Mammary epithelial cell (primary cell): ENCODE results near the gene ARFGAP1.

Source experiments
- EZH2 ChIP-seq: IDR thresholded peaks from 2 replicates; pipeline ENCODE4 v1.6.1; 2012; ENCODE audit warnings: low read length, inconsistent platforms, borderline replicate concordance
- TF ChIP-seq, protein P1 (sequence below), 2 donors: IDR thresholded peaks in 1 of 2; conservative IDR thresholded peaks in 1 of 2; 2 replicates each; pipeline ENCODE4 v1.5.1; 2011 to 2012; ENCODE audit warnings: inconsistent platforms in 2 of 2, low read length in 2 of 2, mild to moderate bottlenecking in 2 of 2, control low read depth in 1 of 2, low read depth in 1 of 2; ENCODE audit not compliant: insufficient read depth in 1 of 2; ENCODE audit errors: extremely low read depth in 1 of 2

DNA sequence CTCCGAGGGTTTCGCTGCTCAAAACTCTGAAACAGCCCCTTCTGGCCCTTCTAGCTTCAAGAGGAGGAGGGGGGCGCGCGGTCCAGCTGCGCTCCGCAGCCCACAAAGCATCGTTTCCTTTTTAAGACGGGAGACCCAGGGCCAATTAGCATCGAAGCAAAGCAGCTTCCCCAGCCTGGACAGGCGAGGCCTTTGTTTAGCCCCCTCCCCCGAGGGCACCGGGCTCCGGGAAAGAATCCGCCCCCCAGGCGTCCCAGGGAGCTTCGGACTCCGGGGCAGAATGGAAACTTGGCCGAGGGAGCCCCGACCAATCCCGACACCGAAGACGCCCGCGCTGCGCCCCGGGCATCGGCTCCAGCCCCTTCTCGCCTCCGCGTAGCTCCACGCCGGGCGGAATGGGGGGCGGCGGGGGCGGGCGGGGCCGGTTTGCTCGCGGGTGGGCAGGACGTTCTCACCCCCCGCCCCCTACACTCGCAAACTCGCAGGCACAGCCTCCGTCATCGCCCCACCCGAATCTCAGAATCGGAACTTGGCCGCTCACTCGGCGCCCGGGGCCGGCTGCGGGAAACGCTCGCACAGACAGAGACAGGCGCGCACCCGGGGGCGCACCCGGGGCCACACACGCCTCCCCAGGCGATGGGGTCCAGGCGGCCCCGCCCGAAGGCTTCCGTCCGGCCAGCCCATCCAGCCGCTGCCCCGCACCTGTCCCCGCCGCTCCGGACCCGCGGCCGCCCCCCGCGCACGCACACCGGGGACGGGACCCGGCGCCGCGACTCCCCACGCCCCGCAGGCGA is 19.0 kb upstream of the ARFGAP1 start:
- peak; percentile 84 for TF ChIP-seq EZH2
- TF ChIP-seq, protein P1, sequence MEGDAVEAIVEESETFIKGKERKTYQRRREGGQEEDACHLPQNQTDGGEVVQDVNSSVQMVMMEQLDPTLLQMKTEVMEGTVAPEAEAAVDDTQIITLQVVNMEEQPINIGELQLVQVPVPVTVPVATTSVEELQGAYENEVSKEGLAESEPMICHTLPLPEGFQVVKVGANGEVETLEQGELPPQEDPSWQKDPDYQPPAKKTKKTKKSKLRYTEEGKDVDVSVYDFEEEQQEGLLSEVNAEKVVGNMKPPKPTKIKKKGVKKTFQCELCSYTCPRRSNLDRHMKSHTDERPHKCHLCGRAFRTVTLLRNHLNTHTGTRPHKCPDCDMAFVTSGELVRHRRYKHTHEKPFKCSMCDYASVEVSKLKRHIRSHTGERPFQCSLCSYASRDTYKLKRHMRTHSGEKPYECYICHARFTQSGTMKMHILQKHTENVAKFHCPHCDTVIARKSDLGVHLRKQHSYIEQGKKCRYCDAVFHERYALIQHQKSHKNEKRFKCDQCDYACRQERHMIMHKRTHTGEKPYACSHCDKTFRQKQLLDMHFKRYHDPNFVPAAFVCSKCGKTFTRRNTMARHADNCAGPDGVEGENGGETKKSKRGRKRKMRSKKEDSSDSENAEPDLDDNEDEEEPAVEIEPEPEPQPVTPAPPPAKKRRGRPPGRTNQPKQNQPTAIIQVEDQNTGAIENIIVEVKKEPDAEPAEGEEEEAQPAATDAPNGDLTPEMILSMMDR (conservative IDR thresholded peaks at IDR 0.05 in 1 of 2, IDR thresholded peaks at IDR 0.05 in 1 of 2; ENCODE audit: extremely low read depth in 1 of 2, insufficient read depth in 1 of 2, low read depth in 1 of 2, low read length in 2 of 2): no peak
